H9 (cell line): ENCODE data around the gene ANTKMT. TPM values are rescaled to one million over a fixed set of nuclear protein-coding genes. Genes with fewer than 3 reads are reported as not detected.

ENCODE experiments used
- DNase-seq: peaks from one replicate; pipeline ENCODE4 v3.0.0-alpha.2; 2017
- H2AFZ ChIP-seq: one replicate; pipeline ENCODE4 v1.6.1; 2013; ENCODE audit warnings: mild to moderate bottlenecking, low read length, control low read depth, moderate library complexity
- H2AK5ac ChIP-seq: 2 replicates; pipeline ENCODE4 v1.6.1; 2013; ENCODE audit warnings: low read length, control low read depth, mixed read lengths; ENCODE audit not compliant: insufficient read length
- H2BK120ac ChIP-seq: one replicate; pipeline ENCODE4 v1.6.1; 2013; ENCODE audit warnings: low read depth, mild to moderate bottlenecking, low read length, control low read depth, inconsistent platforms; ENCODE audit not compliant: poor library complexity, severe bottlenecking
- H2BK12ac ChIP-seq: 2 replicates; pipeline ENCODE4 v1.6.1; 2013; ENCODE audit warnings: low read length, control low read depth, mixed read lengths, low read depth; ENCODE audit not compliant: insufficient read length
- H2BK15ac ChIP-seq: 2 replicates; pipeline ENCODE4 v1.6.1; 2013; ENCODE audit warnings: low read depth, low read length, control low read depth
- H2BK20ac ChIP-seq: one replicate; pipeline ENCODE4 v1.6.1; 2013; ENCODE audit warnings: low read depth, mild to moderate bottlenecking, low read length, control low read depth, inconsistent platforms; ENCODE audit not compliant: poor library complexity, severe bottlenecking
- H2BK5ac ChIP-seq: 2 replicates; pipeline ENCODE4 v1.6.1; 2013; ENCODE audit warnings: low read length, control low read depth, mixed read lengths; ENCODE audit not compliant: insufficient read length
- H3K14ac ChIP-seq: 2 replicates; pipeline ENCODE4 v1.6.1; 2013; ENCODE audit warnings: low read length, control low read depth; ENCODE audit not compliant: insufficient read depth
- H3K18ac ChIP-seq: 2 replicates; pipeline ENCODE4 v1.6.1; 2013; ENCODE audit warnings: low read depth, mild to moderate bottlenecking, mixed read lengths, low read length, control low read depth; ENCODE audit not compliant: insufficient read length
- H3K23ac ChIP-seq: 2 replicates; pipeline ENCODE4 v1.6.1; 2013; ENCODE audit warnings: low read length, control low read depth, mixed read lengths, low read depth; ENCODE audit not compliant: insufficient read length
- H3K23me2 ChIP-seq: 2 replicates; pipeline ENCODE4 v1.6.1; 2013; ENCODE audit warnings: low read depth, mild to moderate bottlenecking, mixed read lengths, low read length, control low read depth; ENCODE audit not compliant: insufficient read length, poor library complexity, severe bottlenecking
- H3K27ac ChIP-seq: 2 replicates; pipeline ENCODE4 v1.5.1; 2013; ENCODE audit warnings: low read length, control low read depth, mixed read lengths, low read depth; ENCODE audit not compliant: insufficient read length
- H3K27me3 ChIP-seq: 2 replicates; pipeline ENCODE4 v1.6.1; 2013; ENCODE audit warnings: low read length, control low read depth, inconsistent platforms; ENCODE audit not compliant: insufficient read depth
- H3K4ac ChIP-seq: 2 replicates; pipeline ENCODE4 v1.6.1; 2013; ENCODE audit warnings: low read depth, mild to moderate bottlenecking, control low read depth, inconsistent platforms, low read length, moderate library complexity
- H3K4me1 ChIP-seq: 2 replicates; pipeline ENCODE4 v1.6.1; 2013; ENCODE audit warnings: low read length, control low read depth, inconsistent platforms; ENCODE audit not compliant: insufficient read depth
- H3K4me2 ChIP-seq: 2 replicates; pipeline ENCODE4 v1.6.1; 2013; ENCODE audit warnings: low read length, control low read depth, mixed read lengths; ENCODE audit not compliant: insufficient read length, insufficient read depth
- H3K56ac ChIP-seq: 2 replicates; pipeline ENCODE4 v1.6.1; 2013; ENCODE audit warnings: low read depth, mild to moderate bottlenecking, mixed read lengths, low read length, control low read depth; ENCODE audit not compliant: insufficient read length
- H3K79me1 ChIP-seq: 2 replicates; pipeline ENCODE4 v1.6.1; 2013; ENCODE audit warnings: low read depth, mild to moderate bottlenecking, moderate library complexity, low read length, control low read depth, inconsistent platforms; ENCODE audit not compliant: insufficient read depth, poor library complexity, severe bottlenecking
- H3K79me2 ChIP-seq: 2 replicates; pipeline ENCODE4 v1.6.1; 2013; ENCODE audit warnings: low read length, control low read depth, inconsistent platforms; ENCODE audit not compliant: insufficient read depth
- H3K9ac ChIP-seq: 2 replicates; pipeline ENCODE4 v1.6.1; 2013; ENCODE audit warnings: low read length, control low read depth, mixed read lengths; ENCODE audit not compliant: insufficient read length; ENCODE audit errors: extremely low read depth
- H3K9me3 ChIP-seq: one replicate; pipeline ENCODE4 v1.6.1; 2013; ENCODE audit warnings: low read depth, low read length, inconsistent platforms; ENCODE audit not compliant: control insufficient read depth
- H3T11ph ChIP-seq: one replicate; pipeline ENCODE4 v1.6.1; 2013; ENCODE audit warnings: mild to moderate bottlenecking, low read length, control low read depth, inconsistent platforms
- H4K20me1 ChIP-seq: one replicate; pipeline ENCODE4 v1.6.1; 2013; ENCODE audit not compliant: control insufficient read depth, insufficient read length, insufficient read depth
- H4K5ac ChIP-seq: 2 replicates; pipeline ENCODE4 v1.6.1; 2013; ENCODE audit warnings: low read depth, mild to moderate bottlenecking, mixed read lengths, low read length, control low read depth; ENCODE audit not compliant: insufficient read length
- H4K8ac ChIP-seq: replicated peaks from 2 replicates; pipeline ENCODE4 v1.6.1; 2013; ENCODE audit warnings: low read length, control low read depth, mixed read lengths, low read depth; ENCODE audit not compliant: insufficient read length
- H4K91ac ChIP-seq: 2 replicates; pipeline ENCODE4 v1.6.1; 2013; ENCODE audit warnings: low read depth, mild to moderate bottlenecking, moderate library complexity, mixed read lengths, low read length, control low read depth; ENCODE audit not compliant: insufficient read length
- H3K27ac Mint-ChIP-seq, 3 experiments: 2 replicates in 2 of 3; 3 replicates in 1 of 3; pipeline ENCODE4 v1.8.0; 2020 to 2021; ENCODE audit warnings: mixed read lengths in 3 of 3, mild to moderate bottlenecking in 1 of 3, moderate library complexity in 1 of 3
- H3K27me3 Mint-ChIP-seq: 2 replicates; pipeline ENCODE4 v1.8.0; 2021; ENCODE audit warnings: low read depth, mild to moderate bottlenecking, moderate library complexity, mixed read lengths
- H3K36me3 Mint-ChIP-seq, 3 experiments: 2 replicates in 2 of 3; 3 replicates in 1 of 3; pipeline ENCODE4 v1.8.0; 2020 to 2021; ENCODE audit warnings: low read depth in 3 of 3, mixed read lengths in 3 of 3; ENCODE audit not compliant: insufficient read depth in 1 of 3
- H3K4me1 Mint-ChIP-seq, 2 experiments: 2 replicates each; pipeline ENCODE4 v1.8.0; 2020; ENCODE audit warnings: mixed read lengths in 2 of 2
- H3K4me3 Mint-ChIP-seq, 2 experiments: 2 replicates in 1 of 2; 3 replicates in 1 of 2; pipeline ENCODE4 v1.8.0; 2020 to 2021; ENCODE audit warnings: mild to moderate bottlenecking in 2 of 2, mixed read lengths in 2 of 2, moderate library complexity in 1 of 2
- H3K9me3 Mint-ChIP-seq, 2 experiments: 2 replicates in 1 of 2; 3 replicates in 1 of 2; pipeline ENCODE4 v1.8.0; 2020; ENCODE audit warnings: mild to moderate bottlenecking in 2 of 2, mixed read lengths in 2 of 2, moderate library complexity in 1 of 2
- CTCF ChIP-seq: fragments of 200-600 bp; sonication (generic); conservative IDR thresholded peaks from 3 replicates; pipeline ENCODE4 v1.8.0; 2021; ENCODE audit warnings: antibody characterized with exemption, mild to moderate bottlenecking
- WGBS: extraction: QIAGEN DNeasy Blood & Tissue Kit; methylation state at CpG from one replicate; pipeline ENCODE4 v1.1.7; 2013; ENCODE audit warnings: missing lambda C conversion rate, low lambda C conversion rate, mixed read lengths; ENCODE audit not compliant: insufficient read length; ENCODE audit errors: extremely low coverage; 5-methylcytosine and 5-hydroxymethylcytosine counted together
- total RNA-seq: library from RNA; stranded (reverse); gene quantifications from 2 replicates; pipeline ENCODE4 v1.2.1, GENCODE V29; 2021

ANTKMT gene
- total RNA-seq, 1 experiment from 2014 or later, result 31.5 TPM

GRCh38 chr16:717450-718245 lies 3.3 kb upstream of the ANTKMT start:
- peaks cover 0 to 1% (median 0%) of the 10 kb centered on the region in 3 experiments; a peak in 1 of 7 replicates for H3K36me3 Mint-ChIP-seq
- no peak overlapping the region for H2AK5ac ChIP-seq
- H3K27ac Mint-ChIP-seq, result no peak overlapping the region
- no peak overlapping the region for H3K18ac ChIP-seq
- H3K23me2 ChIP-seq, result peaks cover 10% of the 10 kb centered on the region
- no peak overlapping the region for H2BK15ac ChIP-seq
- H3K4me1 ChIP-seq, result no peaks in the 10 kb centered on the region
- H4K8ac ChIP-seq, result no peak overlapping the region
- no peak overlapping the region for H2BK12ac ChIP-seq
- no peak overlapping the region for H3K4me3 Mint-ChIP-seq
- no peak for DNase-seq
- H3K79me1 ChIP-seq, result no peaks in the 10 kb centered on the region
- H3K27me3 ChIP-seq, result no peaks in the 10 kb centered on the region; the same call in 1 of the 2 replicates
- peaks cover 15 to 29% of the 10 kb centered on the region in 2 experiments for H3K4me1 Mint-ChIP-seq
- no peak overlapping the region for H3K4me2 ChIP-seq
- no peak overlapping the region for H3K9ac ChIP-seq
- no peak overlapping the region for H4K5ac ChIP-seq
- H4K91ac ChIP-seq, result no peak overlapping the region
- H3K9me3 ChIP-seq, result no peaks in the 10 kb centered on the region
- no peak overlapping the region for H3K27ac ChIP-seq
- H3K9me3 Mint-ChIP-seq, result no peaks in the 10 kb centered on the region; a peak in 1 of 5 replicates
- no peak overlapping the region for H2BK5ac ChIP-seq
- no peak overlapping the region for H2AFZ ChIP-seq
- no peak overlapping the region for H2BK120ac ChIP-seq
- H3K4ac ChIP-seq, result no peak overlapping the region
- no CpG with 5 or more reads among the region's 32 CpGs for WGBS
- peaks cover 43% of the 10 kb centered on the region for H3K27me3 Mint-ChIP-seq
- H3K14ac ChIP-seq, result no peak overlapping the region; the same call in 1 of the 2 replicates
- no peak overlapping the region for H3T11ph ChIP-seq
- no peaks in the 10 kb centered on the region for H3K79me2 ChIP-seq
- no peak overlapping the region for H3K23ac ChIP-seq
- H2BK20ac ChIP-seq, result no peak overlapping the region
- H3K56ac ChIP-seq, result no peak overlapping the region
- H4K20me1 ChIP-seq, result no peaks in the 10 kb centered on the region
- TF ChIP-seq CTCF, result no peak
